Mammary epithelial cell (primary cell): ENCODE measurements around the gene POLK.

Source experiments
- EZH2 ChIP-seq: IDR thresholded peaks from 2 replicates; pipeline ENCODE4 v1.6.1; 2012; ENCODE audit warnings: low read length, inconsistent platforms, borderline replicate concordance
- TF ChIP-seq, protein P1 (sequence below), 2 donors: IDR thresholded peaks in 1 of 2; conservative IDR thresholded peaks in 1 of 2; 2 replicates each; pipeline ENCODE4 v1.5.1; 2011 to 2012; ENCODE audit warnings: inconsistent platforms in 2 of 2, low read length in 2 of 2, mild to moderate bottlenecking in 2 of 2, control low read depth in 1 of 2, low read depth in 1 of 2; ENCODE audit not compliant: insufficient read depth in 1 of 2; ENCODE audit errors: extremely low read depth in 1 of 2

DNA sequence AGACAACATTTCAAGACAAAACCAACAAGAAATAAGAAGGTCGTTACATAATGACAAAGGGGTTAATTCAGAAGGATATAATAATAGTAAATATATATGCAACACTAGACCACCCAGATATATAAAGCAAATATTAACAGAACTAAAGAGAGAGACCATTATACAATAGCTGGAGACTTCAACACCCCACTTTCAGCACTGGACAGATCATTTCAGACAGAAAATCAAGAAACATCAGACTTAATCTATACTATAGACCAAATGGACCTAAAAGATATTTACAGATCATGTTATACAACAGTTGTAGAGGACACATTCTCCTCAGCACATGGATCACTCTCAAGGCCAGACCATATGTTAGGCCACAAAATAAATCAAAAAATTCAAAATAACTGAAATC lies 27.1 kb upstream of the POLK start:
- TF ChIP-seq, protein P1, sequence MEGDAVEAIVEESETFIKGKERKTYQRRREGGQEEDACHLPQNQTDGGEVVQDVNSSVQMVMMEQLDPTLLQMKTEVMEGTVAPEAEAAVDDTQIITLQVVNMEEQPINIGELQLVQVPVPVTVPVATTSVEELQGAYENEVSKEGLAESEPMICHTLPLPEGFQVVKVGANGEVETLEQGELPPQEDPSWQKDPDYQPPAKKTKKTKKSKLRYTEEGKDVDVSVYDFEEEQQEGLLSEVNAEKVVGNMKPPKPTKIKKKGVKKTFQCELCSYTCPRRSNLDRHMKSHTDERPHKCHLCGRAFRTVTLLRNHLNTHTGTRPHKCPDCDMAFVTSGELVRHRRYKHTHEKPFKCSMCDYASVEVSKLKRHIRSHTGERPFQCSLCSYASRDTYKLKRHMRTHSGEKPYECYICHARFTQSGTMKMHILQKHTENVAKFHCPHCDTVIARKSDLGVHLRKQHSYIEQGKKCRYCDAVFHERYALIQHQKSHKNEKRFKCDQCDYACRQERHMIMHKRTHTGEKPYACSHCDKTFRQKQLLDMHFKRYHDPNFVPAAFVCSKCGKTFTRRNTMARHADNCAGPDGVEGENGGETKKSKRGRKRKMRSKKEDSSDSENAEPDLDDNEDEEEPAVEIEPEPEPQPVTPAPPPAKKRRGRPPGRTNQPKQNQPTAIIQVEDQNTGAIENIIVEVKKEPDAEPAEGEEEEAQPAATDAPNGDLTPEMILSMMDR (conservative IDR thresholded peaks at IDR 0.05 in 1 of 2, IDR thresholded peaks at IDR 0.05 in 1 of 2; ENCODE audit: extremely low read depth in 1 of 2, insufficient read depth in 1 of 2, low read depth in 1 of 2, low read length in 2 of 2): no peak
- TF ChIP-seq EZH2: no peak
